ENCODE measurements around the gene CD27.

CD27 gene

GRCh38 chr12:6457220-6457945, 12.6 kb downstream of the CD27 start:
- H3K27ac ChIP-seq = no peak overlapping the region
- TF ChIP-seq CTCF (IDR thresholded peaks at IDR 0.05) (no peak), ZFX (IDR thresholded peaks at IDR 0.05; ENCODE audit: borderline replicate concordance) (no peak)

- no peak for TF ChIP-seq CTCF (IDR thresholded peaks at IDR 0.05)
- no peak for TF ChIP-seq ZFX (IDR thresholded peaks at IDR 0.05; ENCODE audit: borderline replicate concordance)
- H3K27ac ChIP-seq = no peak overlapping the region
These were observed 13.7 kb downstream of the CD27 start for GRCh38 chr12:6458281-6459003.

GRCh38 chr12:6459004-6459337, 14.2 kb downstream of the CD27 start:
- TF ChIP-seq CTCF (IDR thresholded peaks at IDR 0.05) (no peak), ZFX (IDR thresholded peaks at IDR 0.05; ENCODE audit: borderline replicate concordance) (no peak)
- H3K27ac ChIP-seq = no peak overlapping the region

- no peak overlapping the region for H3K27ac ChIP-seq
- TF ChIP-seq ZFX (IDR thresholded peaks at IDR 0.05; ENCODE audit: borderline replicate concordance) (no peak), CTCF (IDR thresholded peaks at IDR 0.05) (no peak)
These were observed 16.1 kb downstream of the CD27 start for GRCh38 chr12:6460751-6461371.

DNA sequence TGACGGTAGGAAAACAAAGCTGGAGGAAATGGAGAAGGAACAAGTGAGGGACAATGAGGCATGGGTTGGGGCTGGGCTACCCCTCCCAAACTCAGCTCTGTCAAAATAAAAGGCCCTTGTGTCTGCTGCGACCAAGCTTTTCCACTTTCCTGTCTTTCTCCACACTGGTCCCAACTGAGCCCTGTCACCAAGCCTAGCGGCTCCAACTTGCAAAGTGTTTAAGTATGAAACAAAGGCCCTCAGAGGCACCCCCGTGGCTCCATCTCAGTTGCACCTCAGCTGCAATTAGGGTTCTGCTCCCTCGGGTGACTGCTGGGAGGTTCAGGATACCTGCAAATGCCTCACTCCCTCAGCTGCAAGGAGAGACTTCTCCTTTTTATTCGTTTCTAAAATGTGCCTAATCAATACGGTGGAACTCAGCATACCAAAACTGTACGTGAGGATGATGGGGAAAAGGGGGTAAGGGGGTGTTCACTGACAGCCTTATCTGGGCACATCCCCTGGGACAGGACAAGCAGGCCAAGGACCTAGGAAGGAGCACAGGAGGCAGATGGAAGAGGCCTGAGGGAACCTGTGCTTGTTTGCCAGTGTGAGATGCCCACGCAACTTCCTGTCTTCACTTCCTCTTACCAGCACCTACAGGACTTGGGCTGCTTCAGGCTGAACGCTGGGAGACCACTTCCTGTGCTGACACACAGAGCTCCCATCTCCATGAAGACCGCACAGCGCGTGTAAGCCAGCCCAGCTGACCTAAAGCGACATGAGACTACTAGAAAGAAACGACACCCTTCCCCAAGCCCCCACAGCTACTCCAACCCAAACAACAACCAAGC, 16.9 kb downstream of the CD27 start:
- no peak overlapping the region for H3K27ac ChIP-seq
- TF ChIP-seq ZFX (IDR thresholded peaks at IDR 0.05; ENCODE audit: borderline replicate concordance) = no peak
- TF ChIP-seq CTCF (IDR thresholded peaks at IDR 0.05) = no peak

DNA sequence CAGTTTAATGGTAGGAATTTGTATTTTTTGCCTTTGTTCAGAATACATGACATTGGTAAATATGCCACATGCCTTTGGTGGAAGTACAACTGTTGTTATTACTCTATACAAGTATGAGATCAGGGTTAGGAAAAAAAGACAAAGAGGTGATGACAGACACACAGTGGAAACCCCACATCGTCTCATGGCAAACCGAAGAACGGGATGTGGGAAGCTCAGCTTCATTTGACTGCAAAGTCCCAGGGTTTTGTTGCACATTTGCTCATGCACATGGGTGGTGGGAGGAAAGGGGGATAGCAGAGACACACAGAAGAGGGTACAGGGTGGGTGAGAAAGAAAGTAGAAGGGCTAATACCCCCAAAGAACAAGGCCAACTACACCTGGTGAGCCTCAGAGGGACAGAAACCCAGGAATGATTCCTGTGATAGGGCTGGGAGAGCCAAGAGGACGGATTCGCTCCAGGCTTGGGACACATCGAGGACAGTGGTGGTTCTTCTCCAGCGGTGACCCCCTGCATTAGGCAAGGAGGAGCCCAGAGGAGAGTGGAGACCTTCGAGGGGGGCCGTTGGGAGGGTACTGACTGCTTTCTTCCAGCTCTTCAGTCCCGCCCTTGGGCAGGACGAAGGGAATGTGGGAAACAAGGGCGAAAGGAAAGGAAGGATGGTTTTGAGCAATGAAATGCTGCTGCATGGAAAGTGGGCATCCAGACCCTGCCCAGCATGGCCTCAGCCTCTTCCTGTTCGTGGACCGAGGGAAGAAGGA, 17.7 kb downstream of the CD27 start:
- no peak overlapping the region for H3K27ac ChIP-seq
- no peak for TF ChIP-seq CTCF (IDR thresholded peaks at IDR 0.05)
- no peak for TF ChIP-seq ZFX (IDR thresholded peaks at IDR 0.05; ENCODE audit: borderline replicate concordance)

Measured in 22Rv1 (cell line).